ENCODE data around the gene FAM3D. TPM values are rescaled to one million over a fixed set of nuclear protein-coding genes. Genes with fewer than 3 reads are reported as not detected.

The FAM3D gene
- total and polyA plus RNA-seq, 10 of the 15 experiments (the other 5 are each of a cell fraction or from before 2014, with no cell fraction given), result 0.04 to 0.07 TPM; not detected in 8

- peaks cover 0 to 1% of the 10 kb centered on the region in 2 experiments; a peak in 3 of 4 replicates for H3K27me3 ChIP-seq (replicated peaks in 1 of 2; ENCODE audit: control insufficient read depth in 2 of 2, insufficient read depth in 2 of 2, low read length in 1 of 2)
- RAD21 ChIA-PET (ENCODE audit: unreplicated experiment), result no interaction called here
- ATAC-seq, result no peak
- H2AFZ ChIP-seq (ENCODE audit: control insufficient read depth, low read depth, low read length), result no peak overlapping the region
- FAIRE-seq, result no peak
- H3K36me3 ChIP-seq (ENCODE audit: control insufficient read depth in 2 of 2, insufficient read depth in 2 of 2, low read length in 1 of 2), result no peaks in the 10 kb centered on the region
- no peaks in the 10 kb centered on the region for H3K9me3 ChIP-seq (replicated peaks; ENCODE audit: control insufficient read depth, insufficient read depth, low read length)
- BruUV-seq (replicated peaks), result no TSS peak
- DNase-seq (ENCODE audit: low read depth, low spot score), result no peak
- POLR2A ChIA-PET, result no interaction called here
- H3K4me3 ChIP-seq, result no peak overlapping the region
- CTCF ChIA-PET, result interaction anchor here (1.4 kb wide), 1 partner anchor 24 kb away, joined by 3 read pairs; no protein-coding TSS in a partner anchor
- 19% methylated on average over 6 of the region's 6 CpGs for WGBS (ENCODE audit: insufficient coverage, insufficient replicate concordance, low lambda C conversion rate, missing lambda C conversion rate)
- in situ Hi-C loops (cut with MboI) (no loop called here), intact Hi-C loops (cut with micrococcal nuclease; ENCODE audit: unreplicated experiment) (no loop called here)
- no peaks in the 10 kb centered on the region for H4K20me1 ChIP-seq (ENCODE audit: control insufficient read depth, insufficient read depth)
- SMC1A ChIA-PET (ENCODE audit: uncharacterized antibody, unreplicated experiment), result interaction anchor here (1.1 kb wide), 1 partner anchor 24 kb away, joined by 3 read pairs; no protein-coding TSS in a partner anchor
- no peak overlapping the region for H3K4me2 ChIP-seq (ENCODE audit: control insufficient read depth, insufficient read depth)
- no peak overlapping the region for H3K27ac ChIP-seq (ENCODE audit: control insufficient read depth, insufficient read depth)
- no peaks in the 10 kb centered on the region for H3K4me1 ChIP-seq (ENCODE audit: control insufficient read depth, insufficient read depth, low read length)
- no peaks in the 10 kb centered on the region for H3K79me2 ChIP-seq (ENCODE audit: control insufficient read depth, insufficient read depth, low read length)
- no peak overlapping the region for H3K9ac ChIP-seq (ENCODE audit: control insufficient read depth, insufficient read depth, low read length)
- no peak for TF ChIP-seq ELK1 (IDR thresholded peaks at IDR 0.05; ENCODE audit: low read depth, low read length)
- no peak for TF ChIP-seq USF2 (IDR thresholded peaks at IDR 0.05; ENCODE audit: borderline replicate concordance, low read depth, low read length)
- no peak for TF ChIP-seq ZBTB4 (CRISPR knock-in tag; IDR thresholded peaks at IDR 0.05)
- no peak for TF ChIP-seq RELB (IDR thresholded peaks at IDR 0.05; ENCODE audit: low read depth)
- TF ChIP-seq ZNF384 (IDR thresholded peaks at IDR 0.05; ENCODE audit: borderline replicate concordance, low read depth, low read length), result no peak
- no peak for TF ChIP-seq ZNF687 (IDR thresholded peaks at IDR 0.05)
- no peak for TF ChIP-seq ATF3 (IDR thresholded peaks at IDR 0.05; ENCODE audit: borderline replicate concordance, extremely low read depth, low read depth, low read length)
- no peak for TF ChIP-seq MEF2A (IDR thresholded peaks at IDR 0.05; ENCODE audit: insufficient read depth, low read depth, low read length)
- no peak for TF ChIP-seq RB1 (IDR thresholded peaks at IDR 0.05; ENCODE audit: borderline replicate concordance)
Observed at GRCh38 chr3:58591517-58592510, 74.8 kb downstream of the FAM3D start.
